B cell (primary cell): Measurements from ENCODE around the gene ZFAND6. TPM values are rescaled to one million over a fixed set of nuclear protein-coding genes. Genes with fewer than 3 reads are reported as not detected.

Source experiments
- ATAC-seq: fragments of 200-7000 bp; cut with Tn5 transposase; one replicate; pipeline ENCODE4 v1.10.0; 2021; ENCODE audit warnings: low read depth, mild to moderate bottlenecking, moderate number of reproducible peaks, moderate library complexity
- CTCF ChIA-PET: fragments of 350-600 bp; sonication (Branson Sonifier 250); formaldehyde crosslinking; loops from one replicate; lab custom pipeline; 2021; ENCODE audit warnings: antibody characterized with exemption, inconsistent platforms; lab: Charles Lee
- POLR2A ChIA-PET: fragments of 350-600 bp; sonication (Branson Sonifier 250); formaldehyde crosslinking; loops from one replicate; lab custom pipeline; 2021; ENCODE audit warnings: antibody characterized with exemption; lab: Charles Lee
- DNase-seq: peaks from one replicate; pipeline ENCODE4 v3.0.0; 2013
- H2AFZ ChIP-seq: 2 replicates; pipeline ENCODE4 v1.6.1; 2012; ENCODE audit warnings: mild to moderate bottlenecking, low read depth, low read length; ENCODE audit not compliant: insufficient read depth, poor library complexity, severe bottlenecking
- H3K27ac ChIP-seq, 2 donors: 1 replicate in 1 of 2; 2 replicates in 1 of 2; pipeline ENCODE4 v1.5.1; 2012 to 2013; ENCODE audit warnings: low read length in 2 of 2, mild to moderate bottlenecking in 2 of 2, moderate library complexity in 1 of 2
- H3K27me3 ChIP-seq, 4 experiments: fragments of 200-600 bp in 1 of 4; sonication (generic) in 1 of 4; replicated peaks in 1 of 4; 1 replicate in 2 of 4; 2 replicates in 2 of 4; pipeline versions ENCODE4 v1.6.1 to v1.7.0; 2013 to 2016; ENCODE audit warnings: low read length in 3 of 4, mild to moderate bottlenecking in 2 of 4, mixed read lengths in 1 of 4, moderate library complexity in 1 of 4; ENCODE audit not compliant: insufficient read depth in 4 of 4, control insufficient read depth in 3 of 4; ENCODE audit errors: control extremely low read depth in 1 of 4
- H3K36me3 ChIP-seq, 2 experiments: replicated peaks in 1 of 2; 1 replicate in 1 of 2; 2 replicates in 1 of 2; pipeline versions ENCODE4 v1.6.1 to v1.7.1; 2013; ENCODE audit warnings: low read length in 1 of 2; ENCODE audit not compliant: insufficient read depth in 2 of 2, control insufficient read depth in 1 of 2; ENCODE audit errors: control extremely low read depth in 1 of 2, extremely low read depth in 1 of 2
- H3K4me1 ChIP-seq, 2 donors: fragments of 200-600 bp in 1 of 2; sonication (generic) in 1 of 2; 1 replicate in 1 of 2; 2 replicates in 1 of 2; pipeline versions ENCODE4 v1.5.1 to v1.6.1; 2013 to 2017; ENCODE audit warnings: low read length in 2 of 2; ENCODE audit not compliant: control insufficient read depth in 2 of 2, insufficient read depth in 2 of 2
- H3K4me2 ChIP-seq: replicated peaks from 2 replicates; pipeline ENCODE3; 2012; ENCODE audit warnings: mild to moderate bottlenecking, low read depth, low read length; ENCODE audit not compliant: poor library complexity, severe bottlenecking
- H3K4me3 ChIP-seq, 5 experiments: fragments of 200-600 bp in 1 of 5; sonication (generic) in 1 of 5; 1 replicate in 3 of 5; 2 replicates in 2 of 5; pipeline versions ENCODE4 v1.5.1 to v1.7.0; 2011 to 2016; ENCODE audit warnings: low read length in 4 of 5, mild to moderate bottlenecking in 4 of 5, low read depth in 2 of 5, control low read depth in 1 of 5, moderate library complexity in 1 of 5; ENCODE audit not compliant: insufficient read depth in 1 of 5; ENCODE audit errors: control extremely low read depth in 1 of 5, extremely low read depth in 1 of 5
- H3K79me2 ChIP-seq: fragments of 200-600 bp; sonication (generic); one replicate; pipeline ENCODE4 v1.6.0; 2016; ENCODE audit warnings: low read length; ENCODE audit not compliant: control insufficient read depth, insufficient read depth
- H3K9ac ChIP-seq: fragments of 200-600 bp; sonication (generic); 2 replicates; pipeline ENCODE4 v1.6.1; 2017; ENCODE audit warnings: mild to moderate bottlenecking, low read length, moderate library complexity
- H3K9me3 ChIP-seq, 3 donors: one replicate each; pipeline versions ENCODE4 v1.6.1 to v1.7.1; 2013; ENCODE audit warnings: low read length in 2 of 3; ENCODE audit not compliant: control insufficient read depth in 2 of 3, insufficient read depth in 1 of 3; ENCODE audit errors: control extremely low read depth in 1 of 3
- H4K20me1 ChIP-seq: 2 replicates; pipeline ENCODE4 v1.6.0; 2012; ENCODE audit warnings: mild to moderate bottlenecking, low read length; ENCODE audit not compliant: insufficient read depth, control insufficient read depth, poor library complexity, severe bottlenecking
- H3K27ac Mint-ChIP-seq: one replicate; pipeline ENCODE4 v1.8.0; 2021; ENCODE audit warnings: mixed read lengths
- H3K27me3 Mint-ChIP-seq: one replicate; pipeline ENCODE4 v1.8.0; 2021; ENCODE audit warnings: mixed read lengths
- H3K4me1 Mint-ChIP-seq: one replicate; pipeline ENCODE4 v1.8.0; 2021; ENCODE audit warnings: mixed read lengths
- H3K4me3 Mint-ChIP-seq: one replicate; pipeline ENCODE4 v1.8.0; 2021; ENCODE audit warnings: mixed read lengths
- H3K9me3 Mint-ChIP-seq: one replicate; pipeline ENCODE4 v1.8.0; 2022; ENCODE audit warnings: mixed read lengths; ENCODE audit not compliant: insufficient read depth
- EZH2 ChIP-seq: IDR thresholded peaks from 2 replicates; pipeline ENCODE4 v1.6.1; 2012; ENCODE audit warnings: borderline replicate concordance, low read depth, mild to moderate bottlenecking, moderate library complexity, low read length; ENCODE audit not compliant: insufficient read depth, poor library complexity, severe bottlenecking
- WGBS: methylation state at CpG from one replicate; pipeline ENCODE4 v1.1.5; 2013; ENCODE audit warnings: missing lambda C conversion rate; ENCODE audit not compliant: insufficient coverage; 5-methylcytosine and 5-hydroxymethylcytosine counted together
- intact Hi-C: fragments of 100-400 bp; cut with micrococcal nuclease; formaldehyde crosslinking; loops from one replicate; pipeline ENCODE4 v1.10.0; 2022
- polyA plus RNA-seq: library from polyadenylated mRNA; depleted of rRNA; stranded (reverse); fragments of >200 nt; gene quantifications from 2 replicates; pipeline ENCODE4 v1.2.3, GENCODE V29; 2012
- total RNA-seq, 2 donors: library from RNA; stranded (reverse); fragments of 120-200 nt in 1 of 2; gene quantifications; 1 replicate in 1 of 2; 2 replicates in 1 of 2; pipeline versions ENCODE4 v1.2.3 to v1.2.4, GENCODE V29; 2013 to 2022
- TF ChIP-seq, protein P1 (sequence below): fragments of 200-600 bp; IDR thresholded peaks from one replicate; pipeline ENCODE4 v1.8.0; 2022; ENCODE audit warnings: antibody characterized with exemption, mild to moderate bottlenecking

ZFAND6 gene
- total and polyA plus RNA-seq, 2 donors (not counting 1 experiment from before 2014, with no cell fraction given), result 60.6 to 144 TPM

DNA sequence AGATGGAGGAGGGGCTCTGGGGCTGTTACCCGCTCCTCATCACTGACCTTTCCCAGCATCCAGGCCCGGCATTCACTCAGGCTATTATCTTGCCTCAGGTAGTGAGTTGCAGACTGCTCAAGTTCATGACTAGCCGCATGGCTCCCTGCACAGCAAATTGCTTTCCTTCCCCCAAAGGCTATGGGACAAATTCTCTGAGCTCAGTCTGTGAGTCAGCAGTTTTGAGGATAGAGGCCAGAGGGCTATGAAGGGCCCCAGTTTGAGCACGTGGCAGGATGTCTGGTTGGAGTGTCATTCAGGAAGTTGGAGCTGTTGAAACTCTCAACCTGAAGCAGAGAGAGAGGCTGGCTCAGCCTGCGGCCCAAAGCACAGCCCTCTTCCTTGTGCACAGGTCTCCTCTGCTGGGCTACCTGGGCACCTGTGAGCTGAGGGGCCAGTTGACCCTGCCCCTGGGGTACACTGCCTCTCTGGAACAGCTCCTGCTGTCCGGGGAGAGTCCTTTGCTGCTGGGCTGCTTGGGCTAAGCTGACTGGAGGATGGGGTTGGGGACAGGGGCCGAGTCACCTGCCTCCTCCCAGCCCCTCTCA is 101.2 kb downstream of the ZFAND6 start:
- no peaks in the 10 kb centered on the region for H3K9me3 ChIP-seq
- H3K4me3 ChIP-seq, result no peak overlapping the region
- intact Hi-C loops, result no loop called here
- H3K79me2 ChIP-seq, result no peaks in the 10 kb centered on the region
- CTCF ChIA-PET, result interaction anchor here (0.6 to 1.9 kb wide), 3 partner anchors 12 to 27 kb away, joined by 3 to 4 read pairs (median 3); no protein-coding TSS in a partner anchor
- DNase-seq (peak; percentile 33), ATAC-seq (peak; percentile 51)
- no peaks in the 10 kb centered on the region for H3K27me3 Mint-ChIP-seq
- H2AFZ ChIP-seq, result peak overlapping the region; percentile 67
- no peak overlapping the region for H3K27ac ChIP-seq
- no peaks in the 10 kb centered on the region for H3K27me3 ChIP-seq
- H3K27ac Mint-ChIP-seq, result no peak overlapping the region
- no peak overlapping the region for H3K9ac ChIP-seq
- no peaks in the 10 kb centered on the region for H3K36me3 ChIP-seq
- TF ChIP-seq, protein P1, sequence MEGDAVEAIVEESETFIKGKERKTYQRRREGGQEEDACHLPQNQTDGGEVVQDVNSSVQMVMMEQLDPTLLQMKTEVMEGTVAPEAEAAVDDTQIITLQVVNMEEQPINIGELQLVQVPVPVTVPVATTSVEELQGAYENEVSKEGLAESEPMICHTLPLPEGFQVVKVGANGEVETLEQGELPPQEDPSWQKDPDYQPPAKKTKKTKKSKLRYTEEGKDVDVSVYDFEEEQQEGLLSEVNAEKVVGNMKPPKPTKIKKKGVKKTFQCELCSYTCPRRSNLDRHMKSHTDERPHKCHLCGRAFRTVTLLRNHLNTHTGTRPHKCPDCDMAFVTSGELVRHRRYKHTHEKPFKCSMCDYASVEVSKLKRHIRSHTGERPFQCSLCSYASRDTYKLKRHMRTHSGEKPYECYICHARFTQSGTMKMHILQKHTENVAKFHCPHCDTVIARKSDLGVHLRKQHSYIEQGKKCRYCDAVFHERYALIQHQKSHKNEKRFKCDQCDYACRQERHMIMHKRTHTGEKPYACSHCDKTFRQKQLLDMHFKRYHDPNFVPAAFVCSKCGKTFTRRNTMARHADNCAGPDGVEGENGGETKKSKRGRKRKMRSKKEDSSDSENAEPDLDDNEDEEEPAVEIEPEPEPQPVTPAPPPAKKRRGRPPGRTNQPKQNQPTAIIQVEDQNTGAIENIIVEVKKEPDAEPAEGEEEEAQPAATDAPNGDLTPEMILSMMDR, result no peak
- no peak for TF ChIP-seq EZH2
- H3K9me3 Mint-ChIP-seq, result no peaks in the 10 kb centered on the region
- no peaks in the 10 kb centered on the region for H4K20me1 ChIP-seq
- 6% methylated on average over 3 of the region's 7 CpGs for WGBS
- peak overlapping the region; percentile 39 for H3K4me2 ChIP-seq
- H3K4me1 Mint-ChIP-seq, result peaks cover 24% of the 10 kb centered on the region
- H3K4me3 Mint-ChIP-seq, result no peak overlapping the region
- POLR2A ChIA-PET, result interaction anchor here (0.6 kb wide), 1 partner anchor 115 kb away, joined by 5 read pairs; no protein-coding TSS in a partner anchor
- peaks cover 10 to 16% of the 10 kb centered on the region in 2 donors for H3K4me1 ChIP-seq

GRCh38 chr15:80161468-80162016 is 102.1 kb downstream of the ZFAND6 start:
- TF ChIP-seq EZH2, result no peak
- TF ChIP-seq, protein P1, result no peak
- H3K9me3 Mint-ChIP-seq, result no peaks in the 10 kb centered on the region
- peaks cover 10 to 16% of the 10 kb centered on the region in 2 donors for H3K4me1 ChIP-seq
- no peak overlapping the region for H2AFZ ChIP-seq
- no peaks in the 10 kb centered on the region for H3K9me3 ChIP-seq
- no peak overlapping the region for H3K9ac ChIP-seq
- POLR2A ChIA-PET, result no interaction called here
- H3K27me3 Mint-ChIP-seq, result no peaks in the 10 kb centered on the region
- H3K4me1 Mint-ChIP-seq, result peaks cover 22% of the 10 kb centered on the region
- DNase-seq (no peak), ATAC-seq (no peak)
- WGBS, result 98% methylated on average over 6 of the region's 6 CpGs
- no peak overlapping the region for H3K4me3 Mint-ChIP-seq
- H3K27ac ChIP-seq, result no peak overlapping the region
- H3K4me3 ChIP-seq, result no peak overlapping the region
- no peaks in the 10 kb centered on the region for H3K79me2 ChIP-seq
- CTCF ChIA-PET, result interaction anchor here (0.6 kb wide), 1 partner anchor 28 kb away, joined by 3 read pairs; no protein-coding TSS in a partner anchor
- no peak overlapping the region for H3K27ac Mint-ChIP-seq
- H3K36me3 ChIP-seq, result no peaks in the 10 kb centered on the region
- no peaks in the 10 kb centered on the region for H3K27me3 ChIP-seq
- H4K20me1 ChIP-seq, result no peaks in the 10 kb centered on the region
- intact Hi-C loops, result no loop called here
- no peak overlapping the region for H3K4me2 ChIP-seq
